Omental fat pad (tissue), 4 donors: Measurements from ENCODE around the gene ZNF71. TPM values are rescaled to one million over a fixed set of nuclear protein-coding genes. Genes with fewer than 3 reads are reported as not detected.

Experiments used
- ATAC-seq: fragments of 150-250 bp; one replicate; pipeline ENCODE4 v1.9.1; 2016; ENCODE audit warnings: mild to moderate bottlenecking, moderate library complexity; ENCODE audit not compliant: low FRiP score
- DNase-seq: peaks from one replicate; pipeline ENCODE4 v3.0.0-alpha.2; 2019; ENCODE audit warnings: low spot score
- total RNA-seq, 4 donors: library from RNA; depleted of rRNA; stranded (reverse); fragments of >200 nt; gene quantifications; one replicate each; pipeline ENCODE4 v1.1.0, GENCODE V29; 2016
- TF ChIP-seq, protein P1 (sequence below), 3 donors: fragments of 450-650 bp; IDR thresholded peaks; one replicate each; pipeline ENCODE4 v1.5.1; 2016 to 2017; ENCODE audit warnings: antibody characterized with exemption in 3 of 3, mild to moderate bottlenecking in 3 of 3, moderate library complexity in 2 of 3

The ZNF71 gene
- total RNA-seq, 4 donors from 2014 or later: 5.8 to 11.2 (median 9.6) TPM

DNA sequence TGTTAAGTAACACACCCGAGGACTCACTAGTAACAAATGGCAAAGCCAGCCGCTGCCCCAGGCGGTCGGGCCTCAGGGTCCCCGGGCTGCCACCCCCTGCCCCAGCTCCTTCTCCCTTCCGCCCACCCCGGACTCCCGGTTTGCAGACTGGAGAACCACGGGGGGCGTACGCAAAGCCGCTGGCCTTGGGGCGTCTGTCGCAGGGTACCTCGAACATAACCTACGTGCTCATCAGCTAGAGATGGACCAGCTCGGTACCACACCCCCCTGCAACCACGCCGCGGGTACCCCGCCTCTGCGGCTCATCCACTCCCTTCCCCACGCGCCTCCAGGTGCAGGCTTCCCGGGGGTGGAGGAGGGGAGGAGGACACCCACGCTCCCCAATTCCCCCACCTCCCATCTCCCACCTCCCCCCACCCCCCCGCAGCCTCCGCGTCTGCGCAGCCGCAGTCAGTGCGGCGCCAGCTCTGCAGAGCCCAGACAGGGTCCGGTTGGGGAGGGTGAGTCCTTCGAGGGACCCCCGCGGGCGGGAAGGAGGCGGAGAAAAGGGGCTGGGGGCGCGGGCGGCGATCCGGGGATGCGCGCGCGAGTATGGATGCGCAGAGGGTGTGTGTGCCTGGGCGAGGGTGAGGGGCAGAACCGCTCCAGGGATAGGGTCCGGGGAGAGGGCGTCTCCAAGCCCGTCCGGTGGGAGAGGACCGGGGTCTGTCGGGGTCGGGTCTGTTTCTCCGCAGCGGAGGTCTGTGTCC is 47.8 kb downstream of the ZNF71 start, which contains the start of gene SMIM17:
TSS of gene SMIM17 (plus strand) at position 449 of the 749 bp plus-strand sequence. CDS start 2,509 bp downstream, outside the sequence.
- TF ChIP-seq, protein P1, sequence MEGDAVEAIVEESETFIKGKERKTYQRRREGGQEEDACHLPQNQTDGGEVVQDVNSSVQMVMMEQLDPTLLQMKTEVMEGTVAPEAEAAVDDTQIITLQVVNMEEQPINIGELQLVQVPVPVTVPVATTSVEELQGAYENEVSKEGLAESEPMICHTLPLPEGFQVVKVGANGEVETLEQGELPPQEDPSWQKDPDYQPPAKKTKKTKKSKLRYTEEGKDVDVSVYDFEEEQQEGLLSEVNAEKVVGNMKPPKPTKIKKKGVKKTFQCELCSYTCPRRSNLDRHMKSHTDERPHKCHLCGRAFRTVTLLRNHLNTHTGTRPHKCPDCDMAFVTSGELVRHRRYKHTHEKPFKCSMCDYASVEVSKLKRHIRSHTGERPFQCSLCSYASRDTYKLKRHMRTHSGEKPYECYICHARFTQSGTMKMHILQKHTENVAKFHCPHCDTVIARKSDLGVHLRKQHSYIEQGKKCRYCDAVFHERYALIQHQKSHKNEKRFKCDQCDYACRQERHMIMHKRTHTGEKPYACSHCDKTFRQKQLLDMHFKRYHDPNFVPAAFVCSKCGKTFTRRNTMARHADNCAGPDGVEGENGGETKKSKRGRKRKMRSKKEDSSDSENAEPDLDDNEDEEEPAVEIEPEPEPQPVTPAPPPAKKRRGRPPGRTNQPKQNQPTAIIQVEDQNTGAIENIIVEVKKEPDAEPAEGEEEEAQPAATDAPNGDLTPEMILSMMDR (IDR thresholded peaks at IDR 0.05): no peak
- ATAC-seq (no peak), DNase-seq (no peak)

DNA sequence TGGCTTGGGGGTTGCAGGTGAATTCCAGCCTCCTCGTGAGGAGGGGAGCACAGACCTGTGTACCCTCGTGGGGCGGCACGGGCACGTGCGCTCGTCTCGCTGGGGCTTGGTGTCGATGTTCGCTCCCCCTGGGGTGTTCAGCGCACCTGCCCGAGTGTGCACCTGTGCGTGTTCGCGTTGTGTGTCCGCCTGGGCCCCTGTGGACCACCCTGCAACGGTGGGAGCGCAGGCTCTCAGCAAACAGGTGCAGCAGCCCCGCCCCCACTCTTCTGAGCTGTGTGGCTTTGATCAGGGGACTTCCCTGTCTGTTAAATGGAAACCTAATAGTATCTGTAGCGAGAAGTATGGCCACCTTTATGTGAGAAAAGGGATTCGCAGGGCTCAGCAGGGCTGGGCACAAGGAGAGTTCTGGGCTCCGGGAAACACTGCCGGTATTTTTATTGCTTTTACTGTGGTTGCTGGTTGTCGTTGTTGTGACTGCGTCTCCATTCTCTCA is 48.4 kb downstream of the ZNF71 start:
- ATAC-seq (no peak), DNase-seq (no peak)
- TF ChIP-seq, protein P1 (IDR thresholded peaks at IDR 0.05): no peak

DNA sequence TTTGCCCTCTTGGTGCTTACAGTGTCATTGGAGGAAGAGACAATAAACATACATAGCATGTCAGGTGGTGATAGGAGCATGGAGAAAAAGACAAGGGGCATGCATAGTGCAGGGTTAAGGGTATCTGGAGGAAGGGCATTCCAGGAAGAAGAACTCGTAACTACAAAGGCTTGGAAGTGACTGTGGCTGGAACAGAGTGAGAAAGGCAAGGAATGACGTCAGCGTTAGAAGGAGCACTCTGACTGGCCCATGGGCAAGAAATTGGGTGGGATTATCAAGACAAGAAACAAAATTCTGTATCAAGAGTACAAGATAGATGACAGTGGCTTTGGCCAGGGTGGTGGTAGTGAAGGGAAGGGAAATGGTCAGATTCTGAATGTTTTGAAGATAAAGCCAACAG is 59.0 kb downstream of the ZNF71 start:
- DNase-seq (no peak), ATAC-seq (no peak)
- TF ChIP-seq, protein P1 (IDR thresholded peaks at IDR 0.05): no peak

DNA sequence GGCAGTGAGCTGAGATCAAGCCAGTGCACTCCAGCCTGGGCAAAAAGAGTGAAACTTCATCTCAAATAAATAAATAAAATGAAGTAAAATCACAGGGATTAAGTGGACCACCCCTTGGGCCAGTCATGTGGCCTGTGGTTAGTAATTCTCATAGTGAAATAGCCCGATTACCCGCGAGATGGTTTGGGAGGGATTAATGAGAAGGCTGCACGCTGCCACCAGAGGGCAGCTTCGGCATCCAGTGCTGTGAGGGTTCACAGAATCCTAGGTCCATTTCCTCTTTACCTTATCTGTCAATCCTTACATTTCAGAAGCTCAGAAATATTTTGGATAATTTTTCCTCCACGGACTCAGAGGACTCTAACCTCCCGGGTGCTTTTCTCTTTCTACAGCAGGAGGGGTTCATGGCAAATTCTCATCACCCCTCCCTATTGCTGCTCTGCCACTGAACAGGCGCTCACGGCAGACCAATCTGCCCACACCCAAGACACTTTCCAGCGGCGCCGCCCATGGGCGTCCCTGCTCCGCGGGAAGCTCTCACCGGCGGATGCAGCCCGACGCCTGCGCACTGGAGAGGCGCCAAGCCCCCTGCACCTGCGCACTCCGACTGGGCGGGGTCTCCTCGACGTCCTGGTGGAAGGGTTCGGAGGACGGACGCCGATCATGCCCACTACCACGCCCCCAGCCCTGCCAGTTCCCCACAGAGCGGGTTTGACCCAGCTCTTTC is 65.4 kb downstream of the ZNF71 start:
- DNase-seq: no peak
- TF ChIP-seq, protein P1 (IDR thresholded peaks at IDR 0.05): no peak

DNA sequence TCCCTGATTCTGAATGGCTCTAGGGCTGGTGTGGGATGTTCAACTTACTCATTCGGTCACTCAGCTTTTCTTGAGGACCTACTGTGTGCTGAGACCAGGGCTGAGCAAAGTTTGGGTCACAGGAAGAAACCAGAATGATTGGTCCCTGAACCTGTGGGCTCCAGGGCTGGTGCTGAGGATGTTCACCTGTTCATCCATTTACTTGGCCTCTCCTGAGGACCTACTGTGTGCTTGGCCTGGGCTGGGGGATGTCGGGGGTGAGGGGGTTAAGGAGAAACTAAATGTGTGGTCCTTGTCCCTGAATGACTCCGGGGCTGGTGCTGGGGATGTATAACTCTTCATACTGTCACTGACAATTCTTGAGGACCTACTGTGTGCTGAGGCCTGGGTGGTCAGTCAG is 66.1 kb downstream of the ZNF71 start:
- ATAC-seq (peak; percentile 10), DNase-seq (no peak)
- TF ChIP-seq, protein P1 (IDR thresholded peaks at IDR 0.05): no peak

More for the DNA sequence above, 65.4 kb downstream of the ZNF71 start:
- ATAC-seq: peak; percentile 70

DNA sequence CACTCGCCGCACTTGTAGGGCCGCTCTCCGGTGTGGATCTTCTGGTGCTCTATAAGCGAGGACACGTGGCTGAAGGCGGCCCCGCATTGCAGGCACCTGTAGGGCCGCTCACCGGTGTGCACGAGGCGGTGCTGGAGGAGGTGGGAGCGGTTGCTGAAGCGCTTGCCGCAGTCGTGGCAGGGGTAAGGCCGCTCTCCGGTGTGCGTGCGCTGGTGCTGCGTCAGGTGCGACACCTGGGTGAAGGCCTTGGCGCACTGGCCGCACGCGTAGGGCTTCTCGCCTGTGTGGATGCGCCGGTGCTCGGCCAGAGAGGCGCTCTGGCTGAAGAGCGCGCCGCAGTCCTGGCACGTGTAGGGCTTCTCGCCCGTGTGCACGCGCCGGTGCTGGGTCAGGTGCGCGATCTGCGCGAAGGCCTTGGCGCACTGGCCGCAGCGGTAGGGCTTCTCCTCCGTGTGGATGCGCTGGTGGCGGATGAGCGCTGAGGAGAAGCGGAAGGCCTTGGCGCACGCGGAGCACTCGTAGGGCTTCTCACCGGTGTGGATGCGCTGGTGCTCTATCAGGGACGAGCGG is 68.9 kb downstream of the ZNF71 start:
- DNase-seq (no peak), ATAC-seq (no peak)

More for the DNA sequence above, 68.9 kb downstream of the ZNF71 start:
- TF ChIP-seq, protein P1 (IDR thresholded peaks at IDR 0.05): no peak
